GM19395 (cell line): ENCODE data around the gene MUC5B.
"Not testable (repeated sequence)": the region's sequence is repeated elsewhere in the genome, so short reads cannot be mapped to it uniquely, and the experiment has no call there.

ENCODE experiments used
- ATAC-seq: cut with Tn5 transposase; IDR thresholded peaks from one replicate; pipeline ENCODE4 v1.9.1; 2021; ENCODE audit warnings: mild to moderate bottlenecking, moderate library complexity; ENCODE audit not compliant: unreplicated experiment

The MUC5B gene

GRCh38 chr11:1222491-1223345, at the start of gene MUC5B:
MUC5B (plus strand) TSS chr11:1223066; CDS start chr11:1223124, 58 bp downstream.
- no peak for ATAC-seq

DNA sequence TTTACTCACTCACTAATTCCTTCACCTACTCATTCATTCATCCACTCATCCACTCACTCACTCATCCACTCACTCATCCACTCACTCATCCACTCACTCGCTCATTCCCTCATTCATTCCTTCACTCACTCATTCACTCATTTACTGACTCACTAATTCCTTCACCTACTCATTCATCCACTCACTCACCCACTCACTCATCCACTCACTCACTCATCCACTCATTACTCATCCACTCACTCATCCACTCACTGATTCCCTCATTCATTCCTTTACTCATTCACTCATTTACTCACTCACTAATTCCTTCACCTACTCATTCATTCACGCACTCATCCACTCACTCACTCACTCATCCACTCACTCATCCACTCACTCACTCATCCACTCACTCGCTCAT, 49.5 kb upstream of the MUC5B start:
- not testable (repeated sequence) for ATAC-seq

GRCh38 chr11:1174441-1175370, 48.2 kb upstream of the MUC5B start:
- ATAC-seq: no peak

DNA sequence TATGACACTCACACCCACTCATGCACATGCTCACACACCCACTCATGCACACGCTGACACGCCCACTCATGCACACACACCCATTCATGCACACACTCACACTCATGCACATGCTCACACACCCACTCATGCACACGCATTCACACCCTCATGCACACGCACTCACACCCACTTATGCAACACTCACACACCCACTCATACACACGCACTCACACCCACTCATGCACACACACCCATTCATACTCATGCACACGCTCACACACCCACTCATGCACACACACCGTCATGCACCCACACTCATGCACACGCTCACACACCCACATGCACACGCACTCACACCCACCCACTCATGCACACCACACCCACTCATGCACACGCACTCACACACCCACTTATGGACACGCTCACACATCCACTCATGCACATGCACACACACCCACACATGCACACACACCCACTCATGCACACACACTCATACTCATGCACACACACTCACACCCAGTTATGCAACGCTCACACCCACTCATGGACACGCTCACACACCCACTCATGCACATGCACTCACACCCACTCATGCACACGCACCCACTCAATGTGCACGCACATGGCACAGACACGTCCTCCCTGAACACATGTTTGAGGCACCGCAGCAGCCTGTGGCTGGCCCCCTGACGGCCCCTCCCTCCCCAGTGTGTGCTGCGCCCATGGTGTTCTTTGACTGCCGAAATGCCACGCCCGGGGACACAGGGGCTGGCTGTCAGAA, 47.2 kb upstream of the MUC5B start:
- ATAC-seq: no peak

DNA sequence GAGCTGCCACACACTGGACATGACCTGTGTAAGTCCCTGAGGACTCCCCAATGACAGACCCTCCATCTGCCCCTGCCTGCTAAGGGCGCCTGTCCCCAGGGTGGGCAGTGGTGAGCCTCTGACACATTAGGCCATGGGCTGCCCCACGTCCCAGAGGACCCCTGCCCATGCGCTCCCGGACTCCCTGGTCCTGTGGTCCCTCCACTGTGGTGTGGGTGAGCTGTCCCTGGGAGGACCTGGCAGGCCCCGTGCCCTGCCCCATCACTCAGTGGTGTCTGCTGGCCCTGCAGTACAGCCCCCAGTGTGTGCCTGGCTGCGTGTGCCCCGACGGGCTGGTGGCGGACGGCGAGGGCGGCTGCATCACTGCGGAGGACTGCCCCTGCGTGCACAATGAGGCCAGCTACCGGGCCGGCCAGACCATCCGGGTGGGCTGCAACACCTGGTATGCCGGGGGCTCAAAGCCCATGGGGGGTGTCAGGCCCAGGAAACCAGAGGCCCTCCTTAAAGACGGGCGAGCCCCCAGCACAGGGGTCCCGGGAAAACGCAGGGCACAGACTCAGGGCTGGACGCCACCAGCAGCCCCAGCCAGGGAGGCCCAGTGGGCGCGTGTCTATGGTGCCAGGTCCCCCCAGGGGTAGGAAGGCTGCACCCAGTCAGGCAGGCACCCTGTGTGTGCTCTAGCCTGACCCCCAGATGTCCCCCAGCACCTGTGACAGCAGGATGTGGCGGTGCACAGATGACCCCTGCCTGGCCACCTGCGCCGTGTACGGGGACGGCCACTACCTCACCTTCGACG, 46.4 kb upstream of the MUC5B start:
- ATAC-seq: no peak

DNA sequence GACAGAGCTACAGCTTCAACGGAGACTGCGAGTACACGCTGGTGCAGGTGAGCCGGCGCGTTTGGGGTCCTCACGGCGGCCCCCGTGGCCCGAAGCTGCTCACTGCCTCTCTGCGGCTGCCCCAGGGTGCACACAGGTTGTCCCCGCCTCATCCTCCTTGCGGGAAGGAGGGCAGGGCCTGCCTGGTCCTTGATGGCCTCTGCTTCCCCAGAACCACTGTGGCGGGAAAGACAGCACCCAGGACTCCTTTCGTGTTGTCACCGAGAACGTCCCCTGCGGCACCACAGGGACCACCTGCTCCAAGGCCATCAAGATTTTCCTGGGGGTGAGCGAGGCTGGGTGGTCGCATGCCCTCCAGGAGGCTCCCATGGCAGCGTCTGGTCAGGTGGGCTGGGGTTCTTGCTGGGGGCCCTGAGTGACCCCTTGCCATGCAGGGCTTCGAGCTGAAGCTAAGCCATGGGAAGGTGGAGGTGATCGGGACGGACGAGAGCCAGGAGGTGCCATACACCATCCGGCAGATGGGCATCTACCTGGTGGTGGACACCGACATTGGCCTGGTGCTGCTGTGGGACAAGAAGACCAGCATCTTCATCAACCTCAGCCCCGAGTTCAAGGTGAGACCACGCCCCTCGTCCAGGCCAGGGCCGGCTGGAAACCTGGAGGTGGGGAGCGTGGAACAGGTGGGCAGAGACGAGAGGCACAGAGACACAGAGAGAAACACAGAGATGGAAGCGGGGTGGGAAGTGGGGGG, 45.7 kb upstream of the MUC5B start:
- ATAC-seq: no peak

GRCh38 chr11:1177771-1178090, 45.1 kb upstream of the MUC5B start:
- no peak for ATAC-seq

DNA sequence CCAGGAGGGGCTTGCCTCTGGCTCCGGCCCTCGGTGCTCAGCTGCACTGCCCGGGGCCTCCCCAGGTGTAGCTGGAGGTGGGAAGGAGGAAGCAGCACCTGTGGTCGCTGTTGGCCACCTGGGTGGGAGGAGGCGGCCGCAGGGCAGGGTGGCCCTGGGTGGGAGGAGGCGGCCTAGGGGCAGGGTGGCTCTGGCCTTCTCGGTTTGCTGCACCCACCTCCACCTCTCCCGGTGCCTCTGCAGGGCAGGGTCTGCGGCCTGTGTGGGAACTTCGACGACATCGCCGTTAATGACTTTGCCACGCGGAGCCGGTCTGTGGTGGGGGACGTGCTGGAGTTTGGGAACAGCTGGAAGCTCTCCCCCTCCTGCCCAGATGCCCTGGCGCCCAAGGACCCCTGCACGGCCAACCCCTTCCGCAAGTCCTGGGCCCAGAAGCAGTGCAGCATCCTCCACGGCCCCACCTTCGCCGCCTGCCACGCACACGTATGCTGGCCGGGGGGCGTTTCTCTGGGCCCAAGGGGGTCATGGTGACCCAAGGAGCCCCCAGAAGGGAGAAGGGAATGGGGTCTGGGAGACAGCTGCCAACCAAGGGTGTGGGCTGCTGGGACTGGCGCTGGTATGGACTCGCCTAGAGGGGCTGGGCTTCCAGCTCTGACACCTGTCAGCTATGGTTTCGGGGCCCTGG, 44.5 kb upstream of the MUC5B start:
- ATAC-seq: no peak

DNA sequence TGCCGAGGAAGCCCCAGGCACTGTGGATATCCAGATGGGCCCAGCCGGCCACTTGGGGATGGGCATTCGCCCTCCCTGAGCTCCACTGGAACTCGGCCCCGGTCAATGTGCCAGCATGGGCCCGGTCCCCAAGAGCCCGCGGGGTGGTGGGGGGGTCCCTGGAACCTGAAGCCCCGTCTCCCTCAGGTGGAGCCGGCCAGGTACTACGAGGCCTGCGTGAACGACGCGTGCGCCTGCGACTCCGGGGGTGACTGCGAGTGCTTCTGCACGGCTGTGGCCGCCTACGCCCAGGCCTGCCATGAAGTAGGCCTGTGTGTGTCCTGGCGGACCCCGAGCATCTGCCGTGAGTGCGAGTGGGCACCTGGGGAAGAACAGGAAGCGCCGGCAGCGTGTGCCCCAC, 44.0 kb upstream of the MUC5B start:
- ATAC-seq: no peak

DNA sequence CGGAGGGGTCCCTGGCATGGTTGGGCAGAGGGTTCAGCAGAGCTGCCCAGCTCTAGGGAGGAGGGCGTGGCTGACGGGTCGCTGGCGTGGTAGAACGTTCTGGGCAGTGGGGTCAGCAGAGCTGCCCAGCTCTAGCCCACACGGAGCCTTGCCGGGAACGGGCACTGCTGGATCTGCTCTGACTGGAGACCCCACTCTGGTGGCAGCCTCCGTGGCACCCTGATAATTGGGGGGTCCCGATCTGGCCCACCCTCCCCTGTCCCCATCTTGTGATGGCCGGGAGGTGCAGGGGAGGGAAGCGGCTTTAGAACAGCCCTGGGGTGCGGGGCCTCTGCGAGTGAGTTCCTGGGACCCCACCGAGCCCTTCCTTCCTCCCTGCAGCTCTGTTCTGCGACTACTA, 43.2 kb upstream of the MUC5B start:
- ATAC-seq: no peak

DNA sequence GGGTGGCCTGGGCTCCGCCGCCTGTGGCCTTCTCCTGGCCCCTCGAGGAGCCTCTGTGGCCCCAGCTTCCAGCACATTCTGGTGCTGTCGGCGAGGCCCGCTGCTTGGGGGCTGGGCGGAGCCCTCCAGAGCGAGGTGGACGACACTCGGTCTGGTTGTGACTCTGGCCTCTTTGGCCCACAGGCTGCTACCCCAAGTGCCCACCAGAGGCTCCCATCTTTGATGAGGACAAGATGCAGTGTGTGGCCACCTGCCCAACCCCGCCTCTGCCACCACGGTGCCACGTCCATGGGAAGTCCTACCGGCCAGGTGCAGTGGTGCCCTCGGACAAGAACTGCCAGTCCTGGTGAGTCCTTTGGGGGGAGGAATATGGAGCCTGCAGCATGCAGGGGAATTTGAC, 42.7 kb upstream of the MUC5B start:
- ATAC-seq: no peak

GRCh38 chr11:1180947-1181391, 41.9 kb upstream of the MUC5B start:
- ATAC-seq: no peak

DNA sequence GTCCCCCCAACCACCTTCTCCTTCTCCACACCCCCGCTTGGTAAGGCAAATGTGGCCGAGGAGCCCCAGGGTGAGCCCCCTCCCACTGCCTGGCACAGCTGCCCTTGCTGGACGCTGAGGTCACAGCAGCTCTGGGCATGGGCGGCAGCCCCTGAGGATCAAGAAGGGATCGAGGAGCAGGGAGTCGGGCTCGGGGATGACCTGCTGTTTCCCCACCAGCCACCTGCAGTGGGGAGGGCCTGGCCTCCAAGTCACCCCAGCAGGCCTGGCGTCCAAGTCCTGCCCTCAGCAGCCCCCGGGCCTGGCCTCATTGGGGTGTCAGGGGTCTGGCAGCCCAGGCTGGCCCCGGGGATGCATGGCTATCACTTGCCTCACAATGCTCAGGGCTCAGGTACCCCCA, 41.4 kb upstream of the MUC5B start:
- ATAC-seq: no peak

DNA sequence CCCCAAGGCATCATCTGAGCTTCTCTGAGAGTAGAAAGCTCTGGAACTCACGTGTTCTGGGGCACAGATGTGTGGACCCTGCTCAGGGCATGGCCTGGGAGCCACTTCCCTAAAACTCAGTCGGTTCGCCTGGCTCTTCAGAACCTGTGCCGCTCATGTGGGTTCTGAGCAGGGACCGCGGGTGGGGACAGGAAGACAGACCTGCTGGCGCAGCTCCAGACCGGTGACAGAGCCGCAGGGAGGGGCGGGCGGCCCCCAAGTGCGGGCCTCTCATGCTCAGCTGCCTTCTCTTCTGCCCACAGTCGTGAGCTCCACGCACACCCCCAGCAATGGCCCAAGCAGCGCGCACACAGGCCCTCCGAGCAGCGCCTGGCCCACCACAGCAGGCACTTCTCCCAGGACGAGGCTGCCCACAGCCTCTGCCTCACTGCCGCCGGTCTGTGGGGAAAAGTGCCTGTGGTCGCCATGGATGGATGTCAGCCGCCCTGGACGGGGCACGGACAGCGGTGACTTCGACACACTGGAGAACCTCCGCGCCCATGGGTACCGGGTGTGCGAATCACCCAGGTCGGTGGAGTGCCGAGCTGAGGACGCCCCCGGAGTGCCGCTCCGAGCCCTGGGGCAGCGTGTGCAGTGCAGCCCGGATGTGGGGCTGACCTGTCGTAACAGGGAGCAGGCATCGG, 40.9 kb upstream of the MUC5B start:
- ATAC-seq: no peak

- ATAC-seq: not testable (repeated sequence)
Measured at GRCh38 chr11:1184139-1184538, 38.7 kb upstream of the MUC5B start.

- ATAC-seq: not testable (repeated sequence)
Measured at GRCh38 chr11:1188451-1189130, 34.3 kb upstream of the MUC5B start.

DNA sequence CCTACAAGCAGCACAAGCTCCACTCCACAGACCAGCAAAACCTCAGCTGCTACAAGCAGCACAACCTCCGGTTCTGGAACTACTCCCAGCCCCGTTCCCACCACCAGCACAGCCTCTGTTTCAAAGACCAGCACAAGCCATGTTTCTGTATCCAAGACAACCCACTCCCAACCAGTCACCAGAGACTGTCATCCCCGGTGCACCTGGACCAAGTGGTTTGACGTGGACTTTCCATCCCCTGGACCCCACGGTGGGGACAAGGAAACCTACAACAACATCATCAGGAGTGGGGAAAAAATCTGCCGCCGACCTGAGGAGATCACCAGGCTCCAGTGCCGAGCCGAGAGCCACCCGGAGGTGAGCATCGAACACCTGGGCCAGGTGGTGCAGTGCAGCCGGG, 33.0 kb upstream of the MUC5B start:
- not testable (repeated sequence) for ATAC-seq
